ENCODE data around the gene ZNF365.

GRCh38 chr10:62433901-62434300 is 59.7 kb downstream of the ZNF365 start:
- no peak for TF ChIP-seq ISL1 (CRISPR knock-in tag; IDR thresholded peaks at IDR 0.05)
- no peak for TF ChIP-seq ESRRG (CRISPR knock-in tag; IDR thresholded peaks at IDR 0.05)
- TF ChIP-seq CSDC2 (CRISPR knock-in tag; IDR thresholded peaks at IDR 0.05), result no peak
- no peak for TF ChIP-seq PPARA (CRISPR knock-in tag; IDR thresholded peaks at IDR 0.05; ENCODE audit: borderline replicate concordance)
- TF ChIP-seq TOX (CRISPR knock-in tag; IDR thresholded peaks at IDR 0.05; ENCODE audit: borderline replicate concordance), result no peak
- no peak for TF ChIP-seq OSR1 (CRISPR knock-in tag; IDR thresholded peaks at IDR 0.05)
- TF ChIP-seq PATZ1 (CRISPR knock-in tag; IDR thresholded peaks at IDR 0.05; ENCODE audit: borderline replicate concordance), result no peak
- TF ChIP-seq ZFP30 (CRISPR knock-in tag; IDR thresholded peaks at IDR 0.05), result no peak
- no peak for TF ChIP-seq ZNF8 (CRISPR knock-in tag; IDR thresholded peaks at IDR 0.05)
- no peak for TF ChIP-seq ZC3H10 (CRISPR knock-in tag; IDR thresholded peaks at IDR 0.05)
